HG03565 (cell line): Measurements from ENCODE around the gene NLK.
"Not testable (repeated sequence)": the region's sequence is repeated elsewhere in the genome, so short reads cannot be mapped to it uniquely, and the experiment has no call there.

Experiments used
- ATAC-seq: cut with Tn5 transposase; IDR thresholded peaks from one replicate; pipeline ENCODE4 v1.9.1; 2021; ENCODE audit warnings: mild to moderate bottlenecking, moderate library complexity; ENCODE audit not compliant: unreplicated experiment

The NLK gene

DNA sequence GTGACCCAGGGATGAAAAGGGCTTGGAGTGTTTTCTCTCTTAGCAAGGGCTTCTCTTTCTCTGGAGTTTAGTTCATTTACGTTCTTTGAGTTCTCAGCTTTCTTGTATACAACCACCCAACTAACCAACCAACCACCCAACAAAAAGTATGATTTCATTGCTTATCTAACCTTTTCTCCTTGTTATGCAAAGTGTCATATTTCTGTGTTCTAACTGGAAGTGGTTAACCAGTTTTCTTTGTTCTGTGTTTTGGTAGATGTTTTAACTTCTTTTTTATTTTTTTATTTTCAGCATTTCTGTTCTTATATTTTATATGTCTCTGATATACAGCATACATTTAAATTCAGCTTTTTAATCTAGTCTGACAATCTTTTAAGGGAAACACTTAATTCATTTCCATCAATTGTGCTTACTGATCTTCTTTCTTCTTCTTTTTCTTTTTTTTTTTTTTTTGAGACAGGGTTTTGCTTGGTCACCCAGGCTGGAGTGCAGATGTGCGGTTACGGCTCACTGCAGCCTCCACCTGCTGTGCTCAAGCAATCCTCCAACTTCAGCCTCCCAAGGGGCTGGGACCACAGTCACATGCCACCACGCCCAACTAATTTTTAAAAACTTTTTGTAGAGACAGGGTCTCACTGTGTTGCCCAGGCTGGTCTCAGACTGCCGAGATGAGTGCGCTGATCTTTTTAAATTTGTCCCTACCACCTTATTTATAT lies 29.6 kb downstream of the NLK start:
- no peak for ATAC-seq

DNA sequence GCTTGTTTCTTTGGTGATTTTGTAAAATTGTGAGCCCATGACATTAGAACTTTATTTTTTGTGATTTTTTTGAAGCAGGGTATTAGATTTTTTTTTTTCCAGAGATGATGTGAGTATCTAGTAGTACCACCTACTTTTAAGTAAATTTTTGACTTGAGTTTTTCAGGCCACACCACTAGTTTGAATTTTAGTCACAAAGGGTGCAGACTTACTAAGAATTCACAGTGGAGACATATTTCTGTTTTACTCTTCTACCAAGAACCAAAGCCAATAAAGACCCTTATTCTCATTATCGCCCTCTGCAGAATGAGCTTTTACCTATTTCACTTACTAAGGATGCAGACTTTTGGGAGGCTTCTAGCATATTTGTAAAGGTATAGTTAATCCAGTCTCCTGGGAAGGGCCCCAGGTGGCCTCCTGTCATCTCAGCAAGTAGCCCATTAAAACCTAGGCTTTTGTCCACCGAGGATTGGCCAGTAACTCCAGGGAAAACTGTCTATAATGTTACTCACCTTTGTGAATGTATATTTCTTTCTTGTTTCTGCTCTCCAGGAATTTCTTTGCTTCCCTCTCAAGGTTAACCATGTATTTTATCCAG lies 30.6 kb downstream of the NLK start:
- ATAC-seq = no peak

- ATAC-seq = no peak
These were observed 31.5 kb downstream of the NLK start for GRCh38 chr17:28074010-28074409.

DNA sequence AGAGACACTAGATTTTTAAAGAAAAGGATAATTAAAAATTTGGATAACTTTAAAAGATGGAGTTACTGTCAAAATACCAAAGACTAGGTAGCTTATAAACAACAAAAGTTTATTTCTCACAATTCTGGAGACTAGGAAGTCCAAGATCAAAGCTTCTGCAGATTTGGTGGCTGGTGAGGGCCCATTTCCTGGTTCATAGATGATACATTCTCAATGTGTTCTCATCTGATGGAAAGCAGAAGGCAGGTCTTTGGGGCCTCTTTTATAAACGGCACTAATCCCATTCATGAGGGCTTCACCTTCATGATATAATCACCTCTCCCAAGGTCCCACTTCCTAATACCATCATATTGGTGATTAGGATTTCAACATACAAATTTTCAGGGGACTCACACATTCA lies 33.7 kb downstream of the NLK start:
- no peak for ATAC-seq

GRCh38 chr17:28077140-28077539 lies 34.7 kb downstream of the NLK start:
- ATAC-seq = not testable (repeated sequence)

DNA sequence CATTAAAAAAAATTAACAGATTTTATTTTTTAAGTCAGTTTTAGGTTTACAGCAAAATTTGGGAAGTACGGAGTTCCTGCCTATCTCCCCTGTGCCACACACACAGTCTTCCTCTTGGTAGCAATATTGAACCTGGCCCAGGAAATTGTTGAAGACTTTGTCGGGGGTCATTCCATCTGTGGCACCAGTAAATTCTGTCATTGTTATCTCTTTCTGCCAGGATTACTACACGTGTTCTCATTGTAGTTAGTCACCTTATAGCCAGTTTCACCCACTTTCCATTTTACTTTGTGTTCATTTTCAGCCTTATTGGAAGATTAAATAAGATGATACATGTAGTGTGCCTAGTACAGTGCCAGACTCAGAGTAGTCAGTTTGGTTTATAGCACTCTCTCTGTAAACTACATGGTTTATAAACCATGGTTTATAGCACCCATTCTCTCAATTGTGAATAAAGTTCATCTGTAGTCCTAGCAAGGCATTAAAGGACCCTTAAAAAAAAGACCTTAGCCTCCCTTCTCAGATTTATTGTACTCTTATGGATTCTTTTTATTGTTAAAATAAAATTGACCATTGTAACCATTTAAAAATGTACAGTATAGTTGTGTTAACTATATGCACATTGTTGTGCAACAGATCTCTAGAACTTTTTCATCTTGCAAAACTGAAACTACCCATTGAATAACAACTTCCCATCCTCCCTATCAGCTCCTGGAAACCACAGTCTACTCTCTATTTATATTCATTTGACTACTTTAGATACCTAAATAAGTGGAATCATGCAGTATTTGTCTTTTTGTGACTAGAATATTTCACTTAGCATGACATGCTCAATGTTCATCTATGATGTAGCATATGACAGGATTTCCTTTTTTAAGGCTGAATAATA lies 36.1 kb downstream of the NLK start:
- ATAC-seq = no peak

GRCh38 chr17:28081467-28081866 lies 39.0 kb downstream of the NLK start:
- ATAC-seq = no peak

GRCh38 chr17:28085766-28086165 lies 43.3 kb downstream of the NLK start:
- no peak for ATAC-seq

DNA sequence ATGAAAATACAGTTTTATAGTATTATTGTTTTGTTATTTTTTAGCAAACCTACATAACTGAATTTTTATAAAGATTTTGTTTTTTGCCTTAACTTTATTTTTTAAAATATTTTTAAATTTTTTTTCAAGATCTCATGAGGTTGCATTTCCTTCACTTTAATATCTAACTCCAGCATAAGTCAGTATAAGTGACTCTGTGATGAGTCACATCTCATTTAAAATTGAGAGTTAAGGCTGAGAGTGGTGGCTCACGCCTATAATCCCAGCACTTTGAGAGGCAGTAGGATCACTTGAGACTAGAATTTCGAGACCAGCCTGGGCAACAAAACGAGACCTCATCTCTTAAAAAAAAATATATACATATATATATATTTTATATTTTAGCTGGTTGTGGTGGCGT lies 44.0 kb downstream of the NLK start:
- no peak for ATAC-seq

GRCh38 chr17:28087743-28088142 lies 45.3 kb downstream of the NLK start:
- no peak for ATAC-seq

DNA sequence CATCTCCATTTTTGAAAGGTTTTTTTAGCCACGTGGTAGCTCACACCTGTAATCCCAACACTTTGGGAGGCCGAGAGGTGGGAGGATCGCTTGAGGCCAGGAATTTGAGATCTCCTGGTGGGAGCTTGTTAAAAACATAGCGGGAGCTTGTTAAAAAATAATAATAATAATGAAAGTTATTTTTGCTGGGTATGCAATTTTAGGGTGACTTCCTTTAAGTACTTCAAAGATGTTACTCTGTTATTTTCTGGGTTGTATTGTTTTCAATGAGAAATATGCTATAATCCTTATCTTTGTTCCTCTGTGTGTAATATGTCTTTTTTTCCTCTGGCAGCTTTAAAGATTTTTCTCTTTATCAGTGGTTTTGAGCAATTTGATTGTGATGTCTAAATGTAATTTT lies 48.1 kb downstream of the NLK start:
- no peak for ATAC-seq

- no peak for ATAC-seq
These were observed 49.6 kb downstream of the NLK start for GRCh38 chr17:28092088-28092487.

DNA sequence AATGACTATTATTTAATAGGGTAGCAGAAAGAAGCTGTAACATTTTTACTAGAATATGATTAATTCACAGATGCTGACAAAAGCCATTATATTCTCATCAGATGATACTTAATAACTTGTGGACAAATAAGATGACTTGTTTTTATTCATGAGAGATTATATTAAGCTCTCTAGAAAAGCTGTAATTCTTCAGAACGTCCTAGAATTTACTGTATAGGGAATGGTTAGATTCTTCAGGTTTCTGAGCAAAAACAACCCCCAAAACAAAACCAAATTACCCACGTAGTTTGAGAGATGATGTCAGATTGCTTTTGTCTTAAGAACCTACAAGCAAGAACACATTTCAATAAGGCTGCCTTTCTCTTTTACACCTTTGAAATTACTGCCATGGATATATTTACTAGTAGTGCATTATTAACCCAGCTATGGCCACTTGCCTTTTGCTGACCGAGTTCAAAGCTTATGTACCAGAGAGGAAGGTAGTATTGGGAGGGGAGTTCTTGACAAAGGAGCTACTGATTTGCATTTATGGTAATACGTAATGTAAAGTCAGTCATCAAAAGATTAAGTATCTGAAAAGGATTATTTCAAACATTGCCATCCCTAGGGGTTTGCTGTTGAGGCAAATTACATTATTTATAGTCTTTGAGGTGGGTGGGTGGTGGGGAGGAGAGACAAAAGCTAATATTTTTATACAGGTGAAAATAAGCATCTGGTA lies 51.7 kb downstream of the NLK start:
- no peak for ATAC-seq

DNA sequence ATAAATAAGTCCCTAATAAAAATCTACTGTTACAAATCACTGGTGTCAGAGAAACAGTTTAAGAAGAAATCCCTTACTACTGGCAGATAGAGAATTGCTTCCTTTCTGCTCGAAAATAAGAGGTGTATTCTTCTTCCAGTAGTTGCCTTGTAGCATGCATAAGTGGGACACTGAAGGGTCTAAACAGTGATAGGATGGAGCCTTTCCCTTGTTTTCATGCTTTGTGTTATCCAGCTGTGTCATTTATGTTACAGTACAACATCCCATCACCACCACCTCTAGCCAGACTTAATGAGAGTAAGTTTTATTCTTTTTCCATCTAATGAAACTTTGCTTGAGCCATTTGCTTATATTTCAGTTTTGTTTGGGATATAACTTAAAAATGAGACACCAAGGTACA lies 54.3 kb downstream of the NLK start:
- no peak for ATAC-seq

DNA sequence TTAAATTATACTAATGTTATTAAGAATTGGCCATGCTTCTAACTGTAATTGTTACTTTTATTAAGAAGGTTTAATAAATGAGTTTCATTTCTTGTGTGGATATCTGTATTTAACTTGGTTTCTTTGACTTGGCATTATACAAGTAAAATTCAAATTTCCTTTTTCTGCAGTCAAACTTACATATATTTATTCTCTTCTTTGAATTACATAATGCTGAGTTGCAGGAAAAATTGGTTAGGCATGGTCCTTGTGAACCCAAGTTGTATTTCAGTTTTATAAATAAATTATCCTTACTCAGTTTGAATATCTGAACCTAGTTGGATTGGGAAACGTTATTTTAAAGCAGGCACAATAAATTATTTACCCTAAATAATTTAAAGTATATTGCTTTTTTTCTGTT lies 54.8 kb downstream of the NLK start:
- no peak for ATAC-seq

- no peak for ATAC-seq
These were observed 55.4 kb downstream of the NLK start for GRCh38 chr17:28097901-28098300.

GRCh38 chr17:28098591-28098990 lies 56.1 kb downstream of the NLK start:
- not testable (repeated sequence) for ATAC-seq

DNA sequence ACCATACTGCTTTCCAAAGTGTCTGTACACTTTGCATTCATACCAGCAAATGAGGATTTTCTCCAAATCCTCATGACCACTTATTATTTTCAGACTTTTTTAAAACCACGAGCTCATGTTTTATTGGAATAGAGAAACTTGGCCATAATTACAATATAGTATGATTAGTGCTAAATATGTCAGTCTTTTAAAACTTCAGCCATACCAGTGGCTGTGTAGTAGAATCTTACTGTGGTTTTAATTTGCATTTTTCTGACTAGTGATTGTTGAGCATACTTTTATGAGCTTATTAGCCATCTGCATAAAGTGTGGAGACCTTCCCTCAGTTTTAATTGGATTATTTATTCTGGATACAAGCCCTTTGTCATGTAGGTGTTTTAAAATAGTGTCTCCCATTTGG lies 57.8 kb downstream of the NLK start:
- ATAC-seq = no peak

DNA sequence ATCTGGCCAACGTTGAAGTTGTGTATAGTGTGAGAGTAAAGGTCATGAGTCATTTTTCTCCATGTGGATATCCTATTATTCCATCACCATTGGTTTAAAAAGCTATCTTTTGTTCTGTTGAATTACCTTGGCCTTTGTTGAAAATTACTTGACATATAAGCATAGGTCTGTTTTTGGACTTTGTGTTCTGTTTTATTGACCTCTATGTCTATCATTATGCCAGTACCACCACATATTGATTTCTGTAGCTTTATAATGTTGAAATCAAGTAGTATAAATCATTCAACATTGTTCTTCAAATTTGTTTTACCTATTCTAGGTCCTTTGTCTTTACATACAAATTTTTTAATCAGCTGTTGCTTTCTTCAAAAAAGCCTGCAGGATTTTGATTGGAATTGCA lies 58.5 kb downstream of the NLK start:
- no peak for ATAC-seq

GRCh38 chr17:28101919-28102318 lies 59.4 kb downstream of the NLK start:
- no peak for ATAC-seq

DNA sequence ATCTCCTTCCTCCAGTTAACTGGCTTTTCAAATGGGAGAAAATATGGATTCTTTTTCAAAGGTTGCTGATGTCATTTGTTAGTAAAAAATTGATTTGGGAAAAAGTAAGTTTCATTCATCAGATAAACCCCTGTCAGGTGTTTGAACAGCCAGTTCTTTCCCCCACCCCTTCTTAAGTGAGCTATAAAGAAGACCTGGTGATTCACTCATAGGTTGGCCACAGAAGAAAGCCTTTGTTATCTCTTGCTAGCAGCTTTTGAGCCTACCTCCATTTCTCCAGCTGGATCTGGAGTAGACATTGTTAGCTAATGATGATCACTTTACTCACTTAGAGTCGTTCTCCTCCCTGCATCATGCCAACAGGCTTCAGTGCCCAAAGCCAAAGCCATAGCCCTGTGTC lies 63.0 kb downstream of the NLK start:
- ATAC-seq = no peak
